Heart right ventricle (tissue), 16 donors: ENCODE measurements around the gene C16orf89. TPM values are rescaled to one million over a fixed set of nuclear protein-coding genes. Genes with fewer than 3 reads are reported as not detected.

ENCODE experiments used
- ATAC-seq, 8 donors: fragments of 200-7000 bp; cut with Tn5 transposase; one replicate each; pipeline ENCODE4 v1.9.1; 2020; ENCODE audit warnings: mild to moderate bottlenecking in 8 of 8, moderate library complexity in 8 of 8, moderate number of reproducible peaks in 1 of 8
- DNase-seq, 2 donors: peaks; one replicate each; pipeline ENCODE4 v3.0.0-alpha.2; 2020
- H3K27ac ChIP-seq, 10 donors: fragments of 200-600 bp; sonication (generic) in 2 of 10; one replicate each; pipeline versions ENCODE4 v1.5.0 to v1.8.0; 2020 to 2022; ENCODE audit warnings: mild to moderate bottlenecking in 3 of 10
- H3K27me3 ChIP-seq, 7 donors: fragments of 200-600 bp; one replicate each; pipeline ENCODE4 v1.8.0; 2021 to 2022; ENCODE audit warnings: mild to moderate bottlenecking in 2 of 7
- H3K36me3 ChIP-seq, 9 donors: fragments of 200-600 bp; sonication (generic) in 1 of 9; one replicate each; pipeline versions ENCODE4 v1.5.0 to v1.8.0; 2020 to 2022; ENCODE audit warnings: mild to moderate bottlenecking in 2 of 9
- H3K4me1 ChIP-seq, 9 donors: fragments of 200-600 bp; sonication (generic) in 1 of 9; one replicate each; pipeline versions ENCODE4 v1.5.0 to v1.8.0; 2020 to 2022; ENCODE audit warnings: mild to moderate bottlenecking in 4 of 9
- H3K4me3 ChIP-seq, 10 donors: fragments of 200-600 bp; sonication (generic) in 2 of 10; one replicate each; pipeline versions ENCODE4 v1.5.0 to v1.8.0; 2020 to 2022; ENCODE audit warnings: mild to moderate bottlenecking in 7 of 10, moderate library complexity in 2 of 10
- H3K9me3 ChIP-seq, 11 donors: fragments of 200-600 bp in 10 of 11; sonication (generic) in 2 of 11; one replicate each; pipeline versions ENCODE4 v1.5.0 to v1.8.0; 2013 to 2022; ENCODE audit warnings: mild to moderate bottlenecking in 2 of 11, control low read depth in 1 of 11, moderate library complexity in 1 of 11
- WGBS, 2 donors: extraction: QIAGEN DNeasy Blood & Tissue Kit; methylation state at CpG; one replicate each; pipeline ENCODE4 v1.1.7; 2013; ENCODE audit warnings: inconsistent platforms in 1 of 2; 5-methylcytosine and 5-hydroxymethylcytosine counted together
- intact Hi-C, 10 donors: fragments of 100-400 bp; cut with DNase I; formaldehyde crosslinking; loops; one replicate each; pipeline versions ENCODE4 v1.11.1 to v1.14.2; 2022
- polyA plus RNA-seq, 2 donors: library from polyadenylated mRNA; stranded (reverse); fragments of 200-250 nt; gene quantifications; one replicate each; pipeline ENCODE4 v1.2.3, GENCODE V29; 2013
- total RNA-seq, 10 donors: library from RNA; stranded (reverse); fragmentation: NEBNext Ultra II Directional in 3 of 10; extraction: Animal tissue kit (Norgen Biotek cat#: 25700) in 3 of 10; gene quantifications; one replicate each; pipeline versions ENCODE4 v1.2.1 to v1.2.4, GENCODE V29; 2021 to 2023
- TF ChIP-seq, protein P1 (sequence below), 9 donors: fragments of 200-600 bp; sonication (generic) in 2 of 9; IDR thresholded peaks; one replicate each; pipeline versions ENCODE4 v1.5.0 to v1.8.0; 2021 to 2022; ENCODE audit warnings: antibody characterized with exemption in 9 of 9, mild to moderate bottlenecking in 5 of 9, moderate library complexity in 1 of 9
- donor health status: Arrhythmogenic right ventricular cardiomyopathy.
- donor health status: ischemic (EF 13 %, LVEDD 7.1; RV severe dilation, severe dysfunction).
- donor health status: healthy with polysubstance abuse.
- donor health status: DM: no; HTN: yes; CAD: no.
- donor health status: DM: no; HTN: no; CAD: no.
- donor health status: ischemic (EF 25% LVEDD 6.9; RV normal size, moderate dysfunction).
- donor health status: ischemic (EF 25% LVEDD 5.7; RV mildly dilated, moderate dysfunction).
- donor health status: healthy.
- donor health status: DM: yes; HTN: yes; CAD: no.
- donor health status: Ischemic cardiomyopathy.
- donor health status: ischemic (EF 35%, LVEDD 5.7; RV mildly dilated, moderate dysfunction).
- donor health status: nonischemic (EF 11% LVEDD 7.7; RV severe dilation, severe dysfunction).
- donor health status: DM: yes; HTN: yes; CAD: no.
- donor health status: PGD.
- donor health status: ischemic (EF 29% LVEDD 5.4; RV normal size, mild dysfunction).
- donor health status: nonischemic (EF 23%, LVEDD 6.1; RV moderate dilation, normal function).

C16orf89 gene
- total and polyA plus RNA-seq, 12 donors, result 0.28 to 44.9 (median 5.0) TPM

DNA sequence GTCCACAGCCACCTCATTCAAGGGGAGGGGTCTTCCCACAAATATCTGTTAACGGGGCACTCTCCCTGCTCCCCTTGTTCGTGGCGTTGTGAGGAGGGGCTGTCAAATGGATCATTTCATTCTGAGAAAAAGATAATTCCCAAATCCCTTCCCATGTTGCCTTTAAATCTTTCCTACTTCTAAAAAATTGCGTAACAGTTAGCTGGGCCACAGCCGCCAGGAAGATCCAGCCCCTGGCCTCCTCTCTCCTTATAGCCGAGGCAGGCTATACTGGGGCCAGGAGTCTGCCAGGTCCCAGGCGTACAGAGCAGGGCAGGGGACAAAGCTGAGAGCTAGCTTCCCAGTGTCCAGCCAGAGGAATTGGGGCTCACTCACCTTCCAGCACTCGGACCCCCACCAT, 430 bp downstream of the C16orf89 start:
- peak overlapping the region in 1 of 10 donors; percentile 26 for H3K4me3 ChIP-seq
- H3K4me1 ChIP-seq, result peaks cover 0 to 11% (median 0%) of the 10 kb centered on the region in 9 donors
- DNase-seq, result no peak
- H3K27ac ChIP-seq, result peak overlapping the region in 2 of 10 donors; percentile 58 to 73
- H3K36me3 ChIP-seq, result no peaks in the 10 kb centered on the region
- 62 to 65% methylated on average over 8 of the region's 8 CpGs for WGBS, 2 donors
- TF ChIP-seq, protein P1, sequence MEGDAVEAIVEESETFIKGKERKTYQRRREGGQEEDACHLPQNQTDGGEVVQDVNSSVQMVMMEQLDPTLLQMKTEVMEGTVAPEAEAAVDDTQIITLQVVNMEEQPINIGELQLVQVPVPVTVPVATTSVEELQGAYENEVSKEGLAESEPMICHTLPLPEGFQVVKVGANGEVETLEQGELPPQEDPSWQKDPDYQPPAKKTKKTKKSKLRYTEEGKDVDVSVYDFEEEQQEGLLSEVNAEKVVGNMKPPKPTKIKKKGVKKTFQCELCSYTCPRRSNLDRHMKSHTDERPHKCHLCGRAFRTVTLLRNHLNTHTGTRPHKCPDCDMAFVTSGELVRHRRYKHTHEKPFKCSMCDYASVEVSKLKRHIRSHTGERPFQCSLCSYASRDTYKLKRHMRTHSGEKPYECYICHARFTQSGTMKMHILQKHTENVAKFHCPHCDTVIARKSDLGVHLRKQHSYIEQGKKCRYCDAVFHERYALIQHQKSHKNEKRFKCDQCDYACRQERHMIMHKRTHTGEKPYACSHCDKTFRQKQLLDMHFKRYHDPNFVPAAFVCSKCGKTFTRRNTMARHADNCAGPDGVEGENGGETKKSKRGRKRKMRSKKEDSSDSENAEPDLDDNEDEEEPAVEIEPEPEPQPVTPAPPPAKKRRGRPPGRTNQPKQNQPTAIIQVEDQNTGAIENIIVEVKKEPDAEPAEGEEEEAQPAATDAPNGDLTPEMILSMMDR (IDR thresholded peaks at IDR 0.05), result no peak
- H3K27me3 ChIP-seq, result no peaks in the 10 kb centered on the region
- no peaks in the 10 kb centered on the region for H3K9me3 ChIP-seq
- ATAC-seq, result peak in 3 of 8 donors; percentile 17 to 28 (median 27)
- intact Hi-C loops, result no loop called here

DNA sequence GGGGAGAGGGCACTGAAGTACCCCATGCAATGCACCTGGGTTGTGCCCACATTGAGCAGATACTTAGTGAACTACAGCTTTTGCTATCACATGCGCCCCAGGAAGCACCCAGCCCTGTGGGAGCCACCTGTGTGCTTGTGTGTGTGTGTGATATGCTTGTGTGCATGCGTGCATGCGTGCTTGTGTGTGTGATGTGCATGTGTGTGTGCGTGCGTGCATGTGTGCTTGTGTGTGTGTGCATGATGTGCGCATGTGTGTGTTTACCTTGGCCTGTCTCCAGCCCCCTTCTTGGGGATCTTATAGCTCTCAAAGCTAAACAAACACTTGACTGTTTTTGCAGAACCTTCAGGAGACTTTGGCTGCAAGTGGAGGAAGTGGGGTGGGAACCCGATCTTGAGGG, 841 bp downstream of the C16orf89 start:
- Histone ChIP-seq H3K9me3 (no peaks in the 10 kb centered on the region), H3K4me1 (peaks cover 0 to 11% (median 0%) of the 10 kb centered on the region in 9 donors), H3K4me3 (no peak overlapping the region), H3K36me3 (no peaks in the 10 kb centered on the region), H3K27ac (peak overlapping the region in 1 of 10 donors; percentile 73), H3K27me3 (no peaks in the 10 kb centered on the region)
- intact Hi-C loops, result no loop called here
- WGBS, 2 donors, result 71 to 72% methylated on average over 7 of the region's 7 CpGs
- no peak for ATAC-seq
- TF ChIP-seq, protein P1 (IDR thresholded peaks at IDR 0.05), result no peak
- DNase-seq, result no peak

DNA sequence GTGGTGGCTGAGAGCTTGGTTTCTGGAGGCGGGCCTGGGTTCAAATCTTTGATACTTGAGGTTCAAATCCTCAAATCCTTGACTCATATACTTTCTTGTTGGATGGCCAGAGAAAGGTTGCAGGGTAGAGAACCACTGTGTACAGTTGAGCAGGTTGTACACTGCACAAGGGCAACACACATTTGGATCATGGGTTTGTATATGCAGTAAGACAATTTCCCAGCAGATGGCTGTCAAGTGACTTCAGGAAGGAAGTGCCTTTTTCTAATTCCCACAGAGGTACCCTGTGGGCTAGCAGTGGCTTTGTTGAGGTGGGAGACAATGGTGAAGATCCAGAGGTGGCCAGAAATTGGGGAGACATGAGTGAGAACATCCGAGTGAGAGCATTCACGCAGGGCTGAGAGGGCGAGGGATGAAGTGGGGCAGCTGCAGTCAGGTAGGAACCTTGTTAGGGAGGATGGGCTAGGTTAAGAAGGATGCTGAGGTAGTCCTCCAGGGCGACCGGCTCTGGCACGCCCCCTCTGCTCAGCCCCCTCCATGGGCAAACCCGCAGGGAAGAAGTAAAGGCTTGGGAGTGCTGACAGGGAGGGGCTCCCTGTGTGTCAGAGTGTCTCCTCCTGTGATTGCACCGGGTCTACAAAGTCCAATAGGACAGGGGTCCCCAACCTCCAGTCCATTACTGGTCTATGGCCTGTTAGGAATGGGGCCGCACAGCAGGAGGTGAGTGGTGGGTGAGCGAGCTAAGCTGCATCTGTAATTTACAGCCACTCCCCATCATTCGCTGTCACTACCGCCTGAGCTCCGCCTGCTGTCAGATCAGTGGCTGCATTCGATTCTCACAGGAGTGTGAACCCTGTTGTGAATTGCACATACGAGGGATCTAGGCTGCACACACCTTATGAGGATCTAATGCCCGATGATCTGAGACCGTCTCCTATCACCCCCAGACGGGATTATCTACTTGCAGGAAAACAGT, 2.7 kb downstream of the C16orf89 start:
- 60 to 61% methylated on average over 19 of the region's 19 CpGs for WGBS, 2 donors
- no peaks in the 10 kb centered on the region for H3K9me3 ChIP-seq
- H3K4me3 ChIP-seq, result no peak overlapping the region
- no peak overlapping the region for H3K27ac ChIP-seq
- no peak for ATAC-seq
- H3K36me3 ChIP-seq, result no peaks in the 10 kb centered on the region
- TF ChIP-seq, protein P1 (IDR thresholded peaks at IDR 0.05), result no peak
- H3K27me3 ChIP-seq, result no peaks in the 10 kb centered on the region
- peaks cover 0 to 18% (median 0%) of the 10 kb centered on the region in 9 donors for H3K4me1 ChIP-seq
- no peak for DNase-seq
- intact Hi-C loops, result no loop called here

DNA sequence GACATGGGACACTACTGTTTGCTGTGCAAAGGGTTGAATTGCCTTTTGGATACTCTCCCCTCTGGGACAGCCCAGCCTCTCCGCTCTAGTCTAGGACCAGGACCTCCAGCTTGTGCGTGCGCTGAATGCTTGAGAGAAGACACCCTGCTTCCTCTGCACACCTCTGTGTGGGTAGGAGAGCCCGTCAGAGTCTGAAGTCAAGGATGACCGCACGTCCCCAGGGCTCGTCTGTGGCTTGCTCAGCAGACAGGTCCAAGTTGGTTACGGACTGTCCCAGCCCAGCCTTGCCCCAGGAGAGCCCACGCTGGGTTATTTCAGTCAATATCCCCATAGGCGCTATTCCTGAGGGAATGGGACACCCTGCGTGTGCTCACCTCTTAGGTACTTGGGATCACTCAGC, 3.7 kb downstream of the C16orf89 start:
- intact Hi-C loops, result no loop called here

More for the DNA sequence above, 3.7 kb downstream of the C16orf89 start:
- no peaks in the 10 kb centered on the region for H3K9me3 ChIP-seq
- peaks cover 0 to 19% (median 0%) of the 10 kb centered on the region in 9 donors for H3K4me1 ChIP-seq
- H3K27ac ChIP-seq, result no peak overlapping the region
- WGBS, 2 donors, result 81 to 88% methylated on average over 11 of the region's 11 CpGs
- DNase-seq, result no peak
- no peak for ATAC-seq
- no peaks in the 10 kb centered on the region for H3K36me3 ChIP-seq
- H3K4me3 ChIP-seq, result no peak overlapping the region
- TF ChIP-seq, protein P1 (IDR thresholded peaks at IDR 0.05), result no peak
- no peaks in the 10 kb centered on the region for H3K27me3 ChIP-seq
